Stimulated activated CD8-positive, alpha-beta memory T cell treated with anti-CD3 and anti-CD28 coated beads, Interleukin-2, amount 100 ng/mL, for 1 hour (primary cell): Measurements from ENCODE around the gene MICAL3.
A peak's percentile ranks its signal among the peaks of the same experiment; 100 is the strongest.
"Not testable (repeated sequence)": the region's sequence is repeated elsewhere in the genome, so short reads cannot be mapped to it uniquely, and the experiment has no call there.

Source experiments
- DNase-seq, 2 donors: peaks; one replicate each; pipeline ENCODE4 v3.0.0-alpha.2; 2020; ENCODE audit warnings: low read depth in 2 of 2

The MICAL3 gene

DNA sequence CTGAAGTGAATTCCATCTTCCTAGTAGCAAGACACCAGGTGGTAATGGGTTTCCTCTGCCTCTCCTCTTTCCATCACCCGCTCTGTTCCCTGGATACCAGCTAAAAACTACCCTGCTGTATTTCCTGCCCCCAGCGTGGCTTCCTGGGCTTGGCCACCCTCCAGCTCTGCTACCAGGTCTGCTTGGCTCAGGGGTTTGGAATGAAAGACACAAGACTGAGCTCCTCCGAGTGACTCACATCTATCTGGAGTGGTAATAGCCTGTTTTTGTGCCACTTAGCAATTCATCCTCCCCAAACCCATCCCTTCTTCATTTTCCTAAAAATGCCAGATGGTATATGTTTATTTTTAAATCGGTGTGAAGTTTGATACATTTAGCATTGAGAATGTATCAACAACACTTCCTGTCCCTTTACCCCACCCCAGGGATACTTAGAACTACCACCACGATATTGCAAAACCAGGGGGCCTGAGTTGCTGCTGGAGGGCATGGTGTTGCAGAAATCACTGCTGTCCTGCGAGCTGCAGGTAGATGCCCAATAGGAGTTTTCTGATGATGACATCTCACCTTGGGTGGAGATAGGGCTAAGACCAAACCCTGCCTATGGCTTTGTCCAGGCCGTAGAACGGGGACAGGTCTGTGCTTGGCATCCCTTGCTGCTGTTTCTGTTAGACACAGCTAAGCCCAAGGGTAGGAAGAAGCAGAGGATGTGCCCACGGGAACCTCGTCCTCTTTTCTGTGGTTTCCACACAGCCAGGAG is 7.5 kb upstream of the MICAL3 start:
- no peak for DNase-seq

DNA sequence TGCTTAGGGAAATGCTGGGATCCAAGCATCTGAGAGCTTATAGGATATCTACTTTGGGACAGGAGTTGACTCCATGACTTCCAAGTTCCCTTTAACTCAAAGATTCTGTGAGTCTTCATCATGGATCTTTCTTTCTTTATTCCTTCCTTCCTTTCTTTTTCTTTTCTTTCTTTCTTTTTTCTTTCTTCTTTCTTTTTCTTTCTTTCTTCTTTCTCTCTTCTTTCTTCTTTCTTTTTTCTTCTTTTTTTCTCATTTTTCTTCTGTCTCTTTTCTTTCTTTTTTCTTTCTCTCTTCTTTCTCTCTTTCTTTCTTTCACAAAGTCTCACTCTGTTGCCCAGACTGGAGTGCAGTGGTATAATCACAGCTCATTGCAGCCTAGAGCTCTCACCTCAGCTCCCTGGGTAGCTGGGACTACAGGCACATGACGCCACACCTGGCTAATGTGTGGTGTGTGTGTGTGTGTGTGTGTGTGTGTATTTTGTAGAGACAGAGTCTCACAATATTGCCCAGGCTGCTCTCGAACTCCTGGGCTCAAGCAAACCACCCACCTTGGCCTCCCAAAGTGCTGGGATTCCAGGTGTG is 5.4 kb upstream of the MICAL3 start:
- DNase-seq, result no peak

DNA sequence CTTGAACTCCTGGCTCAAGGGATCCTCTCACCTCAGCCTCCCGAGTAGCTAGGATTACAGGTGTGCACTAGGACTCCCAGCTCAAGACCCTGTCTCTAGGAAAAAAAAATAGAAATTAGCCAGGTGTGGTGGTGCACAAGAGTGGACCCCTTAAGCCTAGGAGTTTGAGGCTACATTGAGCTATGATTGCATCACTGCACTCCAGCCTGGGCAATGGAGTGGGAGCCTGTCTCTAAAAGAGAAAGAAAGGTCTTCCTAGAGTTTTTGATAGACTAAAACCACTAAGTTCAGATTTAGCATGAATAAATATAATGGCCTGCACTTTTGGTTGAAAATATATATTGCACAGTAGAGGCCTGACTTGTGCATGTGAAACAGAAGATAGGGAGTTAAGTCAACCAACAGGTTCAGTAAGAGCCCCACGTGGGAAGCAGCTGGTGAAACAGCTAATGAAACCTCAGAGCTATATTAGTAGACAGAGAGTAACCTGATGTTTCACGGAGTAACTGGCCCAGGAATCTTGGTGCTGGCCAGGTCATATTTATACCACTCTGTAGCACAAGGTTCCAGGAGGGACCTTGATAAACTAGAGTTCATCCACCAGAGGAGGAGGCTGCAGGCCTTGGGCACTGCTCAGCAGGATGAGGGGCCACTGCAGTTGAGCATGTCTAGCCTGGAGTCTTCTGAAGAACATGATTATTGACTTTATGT is 4.6 kb upstream of the MICAL3 start:
- no peak for DNase-seq

DNA sequence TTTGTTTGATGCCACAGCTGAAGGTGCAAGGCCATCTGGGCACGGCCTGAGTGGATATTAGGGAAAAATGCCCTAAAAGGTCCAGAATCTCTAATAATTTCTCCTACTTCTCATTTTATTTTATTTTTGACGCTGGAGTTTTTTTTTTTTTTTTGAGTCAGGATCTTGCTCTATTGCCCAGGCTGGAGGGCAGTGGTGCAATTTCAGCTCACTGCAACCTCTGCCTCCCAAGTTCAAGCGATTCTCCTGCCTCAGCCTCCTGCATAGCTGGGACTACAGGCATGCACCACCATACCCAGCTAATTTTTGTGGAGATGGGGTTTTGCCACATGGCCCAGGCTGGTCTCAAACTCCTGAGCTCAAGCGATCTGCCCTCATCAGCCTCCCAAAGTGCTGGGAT is 1.5 kb upstream of the MICAL3 start:
- not testable (repeated sequence) for DNase-seq

GRCh38 chr22:18024956-18025720 is 777 bp upstream of the MICAL3 start:
- no peak for DNase-seq

DNA sequence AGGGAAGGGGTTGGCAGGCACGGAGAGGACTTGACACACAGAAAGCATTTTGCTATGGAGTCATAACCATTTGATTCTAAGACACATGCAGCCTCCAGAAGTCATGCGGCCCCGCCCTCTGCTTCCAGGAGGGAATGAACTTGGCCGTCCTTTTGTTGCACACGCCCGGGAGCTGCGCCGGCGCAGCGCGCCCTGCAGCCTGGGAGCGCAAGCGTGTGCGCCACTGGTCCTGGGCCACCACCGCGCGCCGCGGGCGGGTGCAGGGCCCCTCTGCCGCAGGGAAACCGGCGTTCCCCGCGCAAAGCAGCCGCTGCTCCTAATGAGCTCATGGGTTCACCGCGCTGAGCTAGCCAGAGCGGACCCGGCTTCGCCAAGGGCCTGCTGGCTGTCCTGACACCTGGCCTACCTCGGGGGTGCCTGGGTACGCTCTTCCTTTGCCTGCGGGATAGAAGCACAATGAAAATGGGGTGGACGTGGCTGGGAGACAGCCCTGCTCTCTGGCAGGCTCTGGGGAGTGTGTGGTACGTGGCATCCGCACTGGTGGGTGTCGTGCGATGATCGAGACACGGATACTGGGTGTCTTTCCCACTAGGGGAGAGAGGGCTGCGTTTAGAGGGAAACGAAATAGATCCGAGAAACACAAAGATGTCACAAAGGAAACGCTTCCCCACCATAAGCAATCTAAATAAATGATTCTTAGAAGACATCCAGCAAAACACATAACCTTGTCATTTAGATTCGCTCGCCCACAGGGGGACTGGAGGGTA is 669 bp downstream of the MICAL3 start:
- no peak for DNase-seq

DNA sequence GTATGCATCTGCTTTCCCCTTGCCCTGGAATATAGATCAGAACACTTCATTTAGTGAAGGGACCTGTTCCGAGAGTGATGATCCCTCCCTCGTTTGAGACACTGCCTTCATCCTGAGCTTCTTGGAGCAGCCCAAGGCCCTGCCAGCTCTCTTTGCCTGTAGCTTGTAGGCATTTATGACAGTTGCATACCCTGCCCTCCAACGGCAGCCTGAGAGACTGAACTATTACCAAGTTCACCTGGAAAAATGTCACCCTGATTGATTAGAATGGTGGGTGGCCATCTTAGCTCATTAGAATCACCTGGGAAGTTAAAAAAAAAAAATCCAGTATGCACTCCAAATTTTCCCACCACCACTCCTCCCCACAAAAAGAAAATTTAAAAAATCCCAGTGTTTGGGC is 1.5 kb downstream of the MICAL3 start:
- no peak for DNase-seq

DNA sequence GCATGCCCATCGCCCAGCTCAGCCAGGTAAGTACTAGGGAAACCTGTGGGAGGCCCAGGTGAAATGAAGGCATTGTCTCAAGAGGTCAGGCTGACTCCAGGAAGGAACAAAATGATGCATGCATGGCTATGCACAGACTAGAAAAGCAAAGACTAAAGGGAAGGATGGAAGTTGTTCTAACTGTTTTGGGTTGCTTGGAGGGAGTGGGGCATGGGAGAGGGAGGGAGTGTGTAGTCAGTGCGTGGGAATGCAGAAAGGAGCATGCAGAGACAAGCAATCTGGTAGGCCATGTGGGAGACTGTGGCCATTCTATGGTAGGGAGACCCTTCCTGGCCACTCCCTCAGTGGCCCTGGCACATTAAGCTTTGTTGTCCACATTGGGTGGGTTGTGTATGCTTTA is 2.9 kb downstream of the MICAL3 start:
- no peak for DNase-seq

DNA sequence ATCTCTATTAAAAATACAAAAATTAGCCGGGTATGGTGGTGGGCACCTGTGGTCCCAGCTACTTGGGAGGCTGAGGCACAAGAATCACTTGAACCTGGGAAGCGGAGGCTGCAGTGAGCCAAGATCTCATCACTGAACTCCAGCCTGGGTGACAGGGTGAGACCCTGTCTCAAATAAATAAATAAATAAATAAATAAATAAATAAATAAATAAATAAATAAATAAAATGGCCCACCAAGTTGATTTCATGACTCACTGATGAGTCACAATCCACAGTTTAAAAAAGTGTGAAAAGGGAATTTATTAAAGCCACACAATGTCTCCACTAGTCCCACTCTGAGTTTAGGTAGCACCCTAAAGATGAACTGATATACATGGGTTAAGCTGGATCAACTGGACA is 3.6 kb downstream of the MICAL3 start:
- DNase-seq, result not testable (repeated sequence)

- no peak for DNase-seq
Observed at GRCh38 chr22:18013947-18014346, 10.4 kb downstream of the MICAL3 start.

DNA sequence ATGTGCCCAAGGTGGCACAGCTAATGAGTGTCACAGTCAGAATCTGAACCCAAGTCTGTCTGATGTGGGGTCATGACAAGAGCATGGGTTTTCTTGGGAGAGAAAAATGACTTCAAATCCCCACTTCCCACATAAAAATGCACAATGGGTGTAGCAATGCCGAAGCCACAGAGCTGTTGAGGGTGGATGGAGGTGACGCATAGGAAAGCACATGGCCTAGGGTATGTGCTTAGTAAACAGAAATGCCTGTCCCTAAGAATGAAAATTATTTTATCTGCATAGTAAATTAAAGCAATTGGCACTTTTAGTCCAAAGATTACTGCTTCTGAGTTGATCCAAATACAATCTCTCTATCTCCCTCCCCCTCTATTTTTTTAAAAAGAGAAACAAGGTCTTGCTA is 10.9 kb downstream of the MICAL3 start:
- DNase-seq, result no peak

- DNase-seq, result no peak
Observed at GRCh38 chr22:18012531-18012930, 11.8 kb downstream of the MICAL3 start.

GRCh38 chr22:18010266-18010665 is 14.1 kb downstream of the MICAL3 start:
- DNase-seq, result no peak

GRCh38 chr22:18008136-18008535 is 16.2 kb downstream of the MICAL3 start:
- DNase-seq, result no peak

- no peak for DNase-seq
Observed at GRCh38 chr22:18005201-18005926, 19.0 kb downstream of the MICAL3 start.

GRCh38 chr22:18001894-18002315 is 22.5 kb downstream of the MICAL3 start:
- not testable (repeated sequence) for DNase-seq

DNA sequence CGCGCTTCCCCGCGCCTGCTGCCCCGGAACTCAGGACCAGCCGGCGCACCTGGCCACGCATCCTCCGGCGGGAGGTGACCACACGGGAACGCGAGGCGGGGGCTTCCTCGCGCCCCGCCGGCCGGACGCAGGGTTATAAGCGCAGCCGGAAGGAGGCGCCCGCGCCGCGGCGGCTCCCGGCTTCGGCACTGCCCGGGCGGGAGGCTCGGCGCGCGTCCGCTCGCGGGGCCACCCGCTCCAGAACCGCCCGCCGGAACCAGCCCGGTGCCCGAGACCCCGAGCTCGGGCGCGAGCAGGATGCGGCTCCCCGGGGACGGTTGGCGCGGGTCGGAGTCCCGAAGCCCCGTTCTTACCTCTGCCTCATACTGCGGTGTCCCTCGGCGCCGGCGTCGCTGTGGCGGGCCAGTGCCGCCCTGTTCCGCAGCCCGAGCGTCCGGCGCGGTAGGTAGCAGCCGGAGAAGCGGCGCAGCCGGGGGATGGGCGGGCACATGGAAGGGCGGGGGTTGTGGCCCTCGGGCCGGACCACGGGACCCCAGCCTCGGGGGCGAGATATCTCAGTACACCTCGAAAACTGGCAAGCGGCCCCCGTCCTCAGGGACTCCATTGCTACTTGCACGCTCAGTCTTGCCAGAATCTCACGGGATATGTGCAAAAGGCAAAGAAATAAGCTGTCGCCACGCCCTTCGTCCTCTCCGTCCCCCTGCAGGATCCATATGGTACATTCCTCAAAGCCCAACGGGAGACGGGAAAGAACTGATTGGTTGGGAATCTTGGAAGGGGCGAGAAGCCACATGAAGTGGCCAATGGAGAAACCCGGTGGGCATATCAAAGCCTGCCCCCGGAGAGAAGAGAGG is 23.1 kb downstream of the MICAL3 start:
- DNase-seq, result peak in 1 of 2 donors; percentile 14

DNA sequence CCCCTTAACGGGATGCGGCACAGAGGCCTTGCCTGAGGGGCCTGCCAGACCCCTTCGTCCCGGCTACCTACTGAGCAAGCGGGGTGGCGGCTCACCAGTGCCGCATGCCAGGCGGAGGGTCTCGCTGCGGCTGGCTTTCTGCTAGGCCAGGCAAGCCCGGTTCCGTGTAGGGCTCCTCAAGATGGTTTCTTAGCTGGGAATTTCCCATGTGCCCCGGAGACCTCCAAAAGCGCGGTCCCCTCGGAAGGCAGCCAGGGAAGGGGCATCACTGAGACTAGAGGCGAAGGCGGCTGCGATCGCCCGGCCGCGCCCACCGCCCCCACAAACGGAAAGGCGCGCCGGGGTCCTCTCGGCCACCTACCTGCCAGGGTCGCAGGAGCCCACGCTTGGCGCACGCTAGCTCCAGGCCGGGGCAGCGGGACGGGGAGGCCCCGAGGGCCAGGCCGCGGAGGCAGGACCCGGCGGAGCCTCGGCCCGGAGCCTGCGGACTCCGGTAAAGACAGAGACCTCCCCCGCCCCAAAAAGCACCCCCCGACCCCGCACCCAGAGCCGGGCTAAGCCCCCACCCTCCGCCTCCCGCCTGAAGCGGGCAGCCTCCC is 23.8 kb downstream of the MICAL3 start:
- no peak for DNase-seq

DNA sequence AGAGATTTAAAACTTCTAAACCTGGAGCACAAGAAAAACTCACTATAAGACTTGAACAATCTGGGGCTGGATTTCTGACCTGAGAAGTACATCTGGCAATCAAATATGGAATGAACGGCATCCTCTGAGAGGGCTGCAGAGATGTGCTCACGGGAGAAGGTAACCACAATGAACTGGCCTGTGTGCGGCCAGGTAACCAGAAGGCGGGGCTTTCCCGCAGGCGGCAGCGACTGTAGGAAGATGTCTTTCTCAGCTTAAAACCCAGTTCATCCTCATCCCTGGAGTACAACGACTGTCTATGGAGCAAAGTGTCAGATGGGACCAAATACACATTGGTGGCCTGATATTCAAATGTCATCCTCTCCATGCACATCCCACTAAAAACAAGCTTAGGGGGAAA is 24.5 kb downstream of the MICAL3 start:
- no peak for DNase-seq
